H1 (cell line): ENCODE measurements around the gene CDH8. TPM values are rescaled to one million over a fixed set of nuclear protein-coding genes. Genes with fewer than 3 reads are reported as not detected.

ENCODE experiments used
- CTCF ChIA-PET: fragments of 300-600 bp; sonication (Branson Sonifier 250); formaldehyde crosslinking; loops from one replicate; lab custom pipeline; 2021; ENCODE audit not compliant: partially characterized antibody; lab: Charles Lee
- POLR2A ChIA-PET: fragments of 300-600 bp; sonication (Branson Sonifier 250); formaldehyde crosslinking; loops from one replicate; lab custom pipeline; 2021; ENCODE audit warnings: inconsistent platforms; ENCODE audit not compliant: partially characterized antibody; lab: Charles Lee
- DNase-seq, 2 experiments: peaks; one replicate each; pipeline versions ENCODE4 v3.0.0 to v3.0.0-alpha.2; 2010 to 2022; ENCODE audit warnings: low spot score in 2 of 2, low read depth in 1 of 2, mixed read lengths in 1 of 2
- FAIRE-seq: peaks from 2 replicates; lab custom pipeline; 2011; peaks lifted over from hg19 to GRCh38; lab: Jason Lieb, UNC
- H2AFZ ChIP-seq: 2 replicates; pipeline ENCODE4 v1.8.1; 2012; ENCODE audit warnings: low read length, inconsistent platforms
- H2AK5ac ChIP-seq: 2 replicates; pipeline ENCODE4 v1.6.1; 2013; ENCODE audit warnings: low read depth, low read length
- H2BK120ac ChIP-seq: replicated peaks from 2 replicates; pipeline ENCODE3; 2013; ENCODE audit warnings: low read depth, low read length, inconsistent platforms
- H2BK12ac ChIP-seq: 2 replicates; pipeline ENCODE4 v1.6.1; 2013; ENCODE audit warnings: low read depth, low read length
- H2BK15ac ChIP-seq: 2 replicates; pipeline ENCODE4 v1.6.1; 2013; ENCODE audit warnings: low read length
- H2BK20ac ChIP-seq: 2 replicates; pipeline ENCODE4 v1.6.1; 2013; ENCODE audit warnings: low read length
- H2BK5ac ChIP-seq: 2 replicates; pipeline ENCODE4 v1.6.1; 2013; ENCODE audit warnings: low read depth, low read length
- H3K14ac ChIP-seq: 2 replicates; pipeline ENCODE4 v1.6.1; 2013; ENCODE audit warnings: inconsistent platforms; ENCODE audit not compliant: insufficient read length
- H3K18ac ChIP-seq: 2 replicates; pipeline ENCODE4 v1.6.1; 2013; ENCODE audit warnings: low read length; ENCODE audit errors: extremely low read depth
- H3K23ac ChIP-seq: 2 replicates; pipeline ENCODE4 v1.6.1; 2013; ENCODE audit warnings: inconsistent platforms; ENCODE audit not compliant: insufficient read length
- H3K23me2 ChIP-seq: 2 replicates; pipeline ENCODE4 v1.6.1; 2013; ENCODE audit warnings: low read depth, low read length
- H3K27ac ChIP-seq: 2 replicates; pipeline ENCODE4 v1.6.1; 2011; ENCODE audit warnings: low read depth, low read length, inconsistent platforms
- H3K27me3 ChIP-seq, 4 experiments: replicated peaks in 1 of 4; 1 replicate in 1 of 4; 2 replicates in 3 of 4; pipeline versions ENCODE4 v1.6.1 to v1.8.1; 2011 to 2013; ENCODE audit warnings: low read length in 3 of 4, mild to moderate bottlenecking in 3 of 4, inconsistent platforms in 2 of 4, mixed read lengths in 2 of 4, moderate library complexity in 1 of 4; ENCODE audit not compliant: control insufficient read depth in 3 of 4, insufficient read depth in 3 of 4; ENCODE audit errors: extremely low read depth in 1 of 4
- H3K36me3 ChIP-seq, 4 experiments: 2 replicates each; pipeline versions ENCODE4 v1.6.1 to v1.8.1; 2011 to 2013; ENCODE audit warnings: mild to moderate bottlenecking in 4 of 4, low read length in 3 of 4, moderate library complexity in 2 of 4, control low read depth in 1 of 4, inconsistent platforms in 1 of 4; ENCODE audit not compliant: insufficient read depth in 4 of 4, control insufficient read depth in 2 of 4
- H3K4ac ChIP-seq: replicated peaks from 2 replicates; pipeline ENCODE3; 2013; ENCODE audit warnings: low read length, low read depth, mixed read lengths, inconsistent platforms; ENCODE audit not compliant: insufficient read length
- H3K4me1 ChIP-seq, 4 experiments: replicated peaks in 1 of 4; 1 replicate in 1 of 4; 2 replicates in 3 of 4; pipeline versions ENCODE4 v1.6.1 to v1.8.1; 2011 to 2013; ENCODE audit warnings: low read length in 3 of 4, inconsistent platforms in 2 of 4, mixed read lengths in 1 of 4; ENCODE audit not compliant: insufficient read depth in 4 of 4, control insufficient read depth in 3 of 4
- H3K4me2 ChIP-seq, 2 experiments: 2 replicates each; pipeline versions ENCODE4 v1.6.1 to v1.8.1; 2011 to 2013; ENCODE audit warnings: low read depth in 2 of 2, low read length in 2 of 2, control low read depth in 1 of 2, inconsistent platforms in 1 of 2, mild to moderate bottlenecking in 1 of 2; ENCODE audit not compliant: insufficient read depth in 1 of 2
- H3K4me3 ChIP-seq, 4 experiments: fragments of 200-600, 300-600 bp in 1 of 4; sonication (generic), shearing (Covaris generic), sonication (Bioruptor Twin) in 1 of 4; 2 replicates each; pipeline versions ENCODE4 v1.5.1 to v1.8.1; 2011 to 2016; ENCODE audit warnings: low read length in 4 of 4, low read depth in 3 of 4, control low read depth in 2 of 4, inconsistent platforms in 2 of 4, mild to moderate bottlenecking in 2 of 4, mixed read lengths in 1 of 4, moderate library complexity in 1 of 4; ENCODE audit not compliant: insufficient read depth in 2 of 4; ENCODE audit errors: extremely low read depth in 1 of 4
- H3K56ac ChIP-seq: replicated peaks from 2 replicates; pipeline ENCODE3; 2013; ENCODE audit warnings: low read depth, mild to moderate bottlenecking, mixed read lengths, low read length, inconsistent platforms; ENCODE audit not compliant: insufficient read length
- H3K79me1 ChIP-seq: 2 replicates; pipeline ENCODE4 v1.6.1; 2013; ENCODE audit warnings: low read depth, low read length, control low read depth
- H3K79me2 ChIP-seq, 2 experiments: 2 replicates each; pipeline versions ENCODE4 v1.6.1 to v1.8.1; 2012 to 2013; ENCODE audit warnings: low read length in 2 of 2, mild to moderate bottlenecking in 2 of 2, inconsistent platforms in 1 of 2; ENCODE audit not compliant: insufficient read depth in 2 of 2, control insufficient read depth in 1 of 2
- H3K9ac ChIP-seq, 4 experiments: replicated peaks in 1 of 4; 1 replicate in 1 of 4; 2 replicates in 3 of 4; pipeline versions ENCODE4 v1.6.1 to v1.8.1; 2011 to 2013; ENCODE audit warnings: low read depth in 3 of 4, low read length in 3 of 4, control low read depth in 2 of 4, mild to moderate bottlenecking in 2 of 4, moderate library complexity in 2 of 4, inconsistent platforms in 1 of 4; ENCODE audit errors: extremely low read depth in 1 of 4
- H3K9me3 ChIP-seq, 2 experiments: 2 replicates each; pipeline versions ENCODE4 v1.6.1 to v1.8.1; 2012 to 2013; ENCODE audit warnings: mild to moderate bottlenecking in 2 of 2, moderate library complexity in 2 of 2, control low read depth in 1 of 2, inconsistent platforms in 1 of 2, low read depth in 1 of 2, low read length in 1 of 2, mixed read lengths in 1 of 2; ENCODE audit not compliant: insufficient read depth in 2 of 2
- H4K20me1 ChIP-seq, 2 experiments: replicated peaks in 1 of 2; 2 replicates each; pipeline versions ENCODE3 to v1.8.1; 2011 to 2013; ENCODE audit warnings: inconsistent platforms in 2 of 2, low read length in 2 of 2, mild to moderate bottlenecking in 1 of 2; ENCODE audit not compliant: insufficient read depth in 2 of 2, control insufficient read depth in 1 of 2
- H4K5ac ChIP-seq: 2 replicates; pipeline ENCODE4 v1.6.1; 2013; ENCODE audit warnings: low read length, low read depth, mixed read lengths, inconsistent platforms; ENCODE audit not compliant: insufficient read length
- H4K8ac ChIP-seq: 2 replicates; pipeline ENCODE4 v1.8.0; 2013; ENCODE audit warnings: mild to moderate bottlenecking, moderate library complexity, low read length, inconsistent platforms; ENCODE audit not compliant: insufficient read depth; ENCODE audit errors: extremely low read depth
- H4K91ac ChIP-seq: replicated peaks from 2 replicates; pipeline ENCODE3; 2013; ENCODE audit warnings: low read length, mixed read lengths, inconsistent platforms; ENCODE audit not compliant: insufficient read length
- BCL11A ChIP-seq, 2 experiments: IDR thresholded peaks; one replicate each; pipeline ENCODE4 v1.6.1; 2011; ENCODE audit warnings: low read depth in 2 of 2, low read length in 2 of 2, mild to moderate bottlenecking in 2 of 2
- CBX5 ChIP-seq: fragments of 300-800, 300-1000 bp; sonication (generic); IDR thresholded peaks from 2 replicates; pipeline ENCODE4 v1.7.1; 2016; ENCODE audit warnings: antibody characterized with exemption, low read length, low read depth
- EGR1 ChIP-seq: IDR thresholded peaks from 2 replicates; pipeline ENCODE4 v1.6.1; 2011; ENCODE audit warnings: low read depth, low read length, borderline replicate concordance
- GABPA ChIP-seq: IDR thresholded peaks from 2 replicates; pipeline ENCODE4 v1.6.1; 2011; ENCODE audit warnings: mild to moderate bottlenecking, low read length, moderate library complexity, borderline replicate concordance; ENCODE audit not compliant: insufficient read depth
- JUND ChIP-seq: IDR thresholded peaks from 2 replicates; pipeline ENCODE4 v1.6.1; 2011; ENCODE audit warnings: mild to moderate bottlenecking, improper control_type of control experiment, low read length
- MAFK ChIP-seq: IDR thresholded peaks from 2 replicates; pipeline ENCODE4 v1.6.1; 2012; ENCODE audit warnings: low read depth, mild to moderate bottlenecking, improper control_type of control experiment, low read length
- PHF8 ChIP-seq: fragments of 200-600 bp; sonication (generic); conservative IDR thresholded peaks from 2 replicates; pipeline ENCODE4 v1.7.1; 2012; ENCODE audit warnings: low read depth, mild to moderate bottlenecking, inconsistent platforms, low read length, moderate library complexity
- POLR2AphosphoS5 ChIP-seq: IDR thresholded peaks from 2 replicates; pipeline ENCODE4 v1.6.1; 2011; ENCODE audit warnings: low read depth, low read length
- RFX5 ChIP-seq: IDR thresholded peaks from 2 replicates; pipeline ENCODE4 v1.6.1; 2011; ENCODE audit warnings: low read depth, low read length, improper control_type of control experiment, borderline replicate concordance
- SAP30 ChIP-seq: fragments of 300-600 bp; sonication (generic); IDR thresholded peaks from 2 replicates; pipeline ENCODE4 v1.7.1; 2012; ENCODE audit warnings: low read length, moderate library complexity, mild to moderate bottlenecking, inconsistent platforms; ENCODE audit not compliant: insufficient read depth, insufficient replicate concordance
- SIX5 ChIP-seq: IDR thresholded peaks from 2 replicates; pipeline ENCODE4 v1.6.1; 2011; ENCODE audit warnings: mild to moderate bottlenecking, low read depth, low read length
- TAF1 ChIP-seq: IDR thresholded peaks from 2 replicates; pipeline ENCODE4 v1.6.1; 2011; ENCODE audit warnings: mild to moderate bottlenecking, low read depth, low read length
- YY1 ChIP-seq: IDR thresholded peaks from 2 replicates; pipeline ENCODE4 v1.6.1; 2011; ENCODE audit warnings: low read depth, mild to moderate bottlenecking, low read length
- polyA plus RNA-seq, 7 experiments: library from polyadenylated mRNA; depleted of rRNA in 3 of 7; stranded (reverse) in 5 of 7; unstranded in 2 of 7; fragments of >200 nt in 5 of 7; fragments of 200-250 nt in 2 of 7; gene quantifications; 1 replicate in 5 of 7; 2 replicates in 1 of 7; 4 replicates in 1 of 7; pipeline versions ENCODE4 v1.2.1 to v1.2.3, GENCODE V29; 2011 to 2013; ENCODE audit warnings: missing spikeins in 2 of 7, mixed read lengths in 2 of 7
- total RNA-seq: library from RNA; stranded (reverse); fragmentation: NEBNext Ultra II Directional; extraction: Animal tissue kit (Norgen Biotek cat#: 25700); gene quantifications from 2 replicates; pipeline ENCODE4 v1.2.1, GENCODE V29; 2021
- TF ChIP-seq, protein P1 (sequence below): IDR thresholded peaks from 2 replicates; pipeline ENCODE4 v1.6.1; 2011; ENCODE audit warnings: low read length, improper control_type of control experiment
- TF ChIP-seq, protein P2 (sequence below): IDR thresholded peaks from 2 replicates; pipeline ENCODE4 v1.6.1; 2012; ENCODE audit warnings: inconsistent platforms

CDH8 gene
- total and polyA plus RNA-seq, 2 of the 8 experiments (the other 6 are each of a cell fraction or from before 2014, with no cell fraction given): 7.7 to 8.4 TPM

DNA sequence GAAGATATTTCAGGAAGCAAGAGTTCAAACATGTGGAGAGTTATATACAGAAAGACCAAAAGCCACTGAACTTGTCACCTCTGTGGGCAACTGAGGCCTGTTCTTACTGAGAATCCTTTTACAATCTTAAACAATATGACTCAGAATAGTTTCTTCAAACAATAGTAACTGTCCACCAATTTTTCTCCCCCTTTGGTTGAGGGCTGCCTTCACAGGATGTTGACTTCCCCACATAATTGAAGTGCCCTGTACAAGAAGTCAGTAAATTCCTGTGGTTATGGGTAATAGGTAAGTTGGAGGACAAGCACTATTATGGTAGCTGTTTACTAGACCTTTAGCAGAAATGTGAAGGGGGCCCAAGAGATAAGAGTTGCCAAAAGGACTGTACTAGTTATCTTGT, 215.8 kb downstream of the CDH8 start:
- POLR2A ChIA-PET: no interaction called here

More for the DNA sequence above, 215.8 kb downstream of the CDH8 start:
- Histone ChIP-seq H2BK120ac (no peak overlapping the region), H3K23me2 (no peaks in the 10 kb centered on the region), H2AFZ (no peak overlapping the region), H2BK5ac (no peak overlapping the region), H3K4me1 (peaks cover 0 to 3% (median 0%) of the 10 kb centered on the region in 4 experiments; a peak in 1 of 7 replicates), H3K27ac (no peak overlapping the region), H4K20me1 (no peaks in the 10 kb centered on the region), H3K23ac (no peak overlapping the region), H2BK15ac (no peak overlapping the region), H3K4ac (no peak overlapping the region), H3K56ac (no peak overlapping the region), H3K79me2 (no peaks in the 10 kb centered on the region), H2BK20ac (no peak overlapping the region), H4K91ac (no peak overlapping the region), H3K18ac (no peak overlapping the region), H2BK12ac (no peak overlapping the region), H4K8ac (no peak overlapping the region), H4K5ac (no peak overlapping the region), H3K36me3 (no peaks in the 10 kb centered on the region), H2AK5ac (no peak overlapping the region), H3K4me2 (no peak overlapping the region), H3K4me3 (no peak overlapping the region), H3K14ac (no peak overlapping the region), H3K79me1 (no peaks in the 10 kb centered on the region), H3K27me3 (no peaks in the 10 kb centered on the region), H3K9me3 (no peaks in the 10 kb centered on the region), H3K9ac (no peak overlapping the region)
- FAIRE-seq (no peak), DNase-seq (no peak)
- CTCF ChIA-PET: no interaction called here
- TF ChIP-seq MAFK (no peak), CBX5 (no peak), SIX5 (no peak), YY1 (no peak), POLR2AphosphoS5 (no peak), PHF8 (no peak), TAF1 (no peak), BCL11A (IDR thresholded peaks at IDR 0.05; ENCODE audit: low read depth in 2 of 2, low read length in 2 of 2) (no peak), SAP30 (no peak), JUND (no peak), GABPA (no peak), RFX5 (no peak), EGR1 (no peak)
- TF ChIP-seq, protein P1, sequence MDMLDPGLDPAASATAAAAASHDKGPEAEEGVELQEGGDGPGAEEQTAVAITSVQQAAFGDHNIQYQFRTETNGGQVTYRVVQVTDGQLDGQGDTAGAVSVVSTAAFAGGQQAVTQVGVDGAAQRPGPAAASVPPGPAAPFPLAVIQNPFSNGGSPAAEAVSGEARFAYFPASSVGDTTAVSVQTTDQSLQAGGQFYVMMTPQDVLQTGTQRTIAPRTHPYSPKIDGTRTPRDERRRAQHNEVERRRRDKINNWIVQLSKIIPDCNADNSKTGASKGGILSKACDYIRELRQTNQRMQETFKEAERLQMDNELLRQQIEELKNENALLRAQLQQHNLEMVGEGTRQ: no peak
- TF ChIP-seq, protein P2, sequence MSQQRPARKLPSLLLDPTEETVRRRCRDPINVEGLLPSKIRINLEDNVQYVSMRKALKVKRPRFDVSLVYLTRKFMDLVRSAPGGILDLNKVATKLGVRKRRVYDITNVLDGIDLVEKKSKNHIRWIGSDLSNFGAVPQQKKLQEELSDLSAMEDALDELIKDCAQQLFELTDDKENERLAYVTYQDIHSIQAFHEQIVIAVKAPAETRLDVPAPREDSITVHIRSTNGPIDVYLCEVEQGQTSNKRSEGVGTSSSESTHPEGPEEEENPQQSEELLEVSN: no peak
